ENCODE results near the gene CD81. TPM values are rescaled to one million over a fixed set of nuclear protein-coding genes. Genes with fewer than 3 reads are reported as not detected.

CD81 gene
- total and polyA plus RNA-seq, 2 experiments from 2014 or later: 88.6 to 290 TPM

DNA sequence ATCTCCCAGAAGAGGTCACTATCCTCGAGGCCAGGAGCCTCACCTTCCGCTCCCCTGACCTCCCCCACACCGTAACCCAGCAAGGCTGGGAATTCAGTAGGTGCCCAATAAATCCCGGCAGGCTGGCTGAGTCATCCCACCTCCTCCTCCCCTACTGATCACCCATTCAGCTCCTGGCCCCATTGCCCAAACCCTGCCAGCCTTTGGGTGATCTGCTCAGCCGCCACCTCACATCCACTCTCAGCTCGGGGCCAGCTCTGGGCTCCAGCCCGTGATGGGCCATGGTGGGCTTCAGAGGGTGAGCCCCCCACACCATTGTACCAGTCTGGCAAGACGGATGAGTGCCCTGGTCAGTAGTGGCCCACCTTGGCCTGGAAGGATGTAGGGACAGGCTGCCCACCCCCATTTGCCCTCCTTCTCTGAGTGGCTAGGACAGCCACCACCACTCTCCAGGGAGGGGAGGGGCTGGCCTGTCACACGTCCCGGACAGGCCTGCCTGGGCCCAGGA, 59.0 kb downstream of the CD81 start:
- no peak overlapping the region for H3K27ac ChIP-seq (ENCODE audit: low read depth)
- no peak overlapping the region for H3K27ac Mint-ChIP-seq
- ATAC-seq (no peak), DNase-seq (ENCODE audit: low spot score) (no peak)
- no peaks in the 10 kb centered on the region for H3K4me1 Mint-ChIP-seq
- H3K9me2 ChIP-seq (ENCODE audit: insufficient read depth): no peaks in the 10 kb centered on the region
- H3F3A ChIP-seq (replicated peaks; ENCODE audit: low read depth): no peaks in the 10 kb centered on the region
- no peaks in the 10 kb centered on the region for H4K20me1 ChIP-seq (replicated peaks; ENCODE audit: insufficient read depth)
- H2AFZ ChIP-seq: no peak overlapping the region
- TF ChIP-seq, protein P1, sequence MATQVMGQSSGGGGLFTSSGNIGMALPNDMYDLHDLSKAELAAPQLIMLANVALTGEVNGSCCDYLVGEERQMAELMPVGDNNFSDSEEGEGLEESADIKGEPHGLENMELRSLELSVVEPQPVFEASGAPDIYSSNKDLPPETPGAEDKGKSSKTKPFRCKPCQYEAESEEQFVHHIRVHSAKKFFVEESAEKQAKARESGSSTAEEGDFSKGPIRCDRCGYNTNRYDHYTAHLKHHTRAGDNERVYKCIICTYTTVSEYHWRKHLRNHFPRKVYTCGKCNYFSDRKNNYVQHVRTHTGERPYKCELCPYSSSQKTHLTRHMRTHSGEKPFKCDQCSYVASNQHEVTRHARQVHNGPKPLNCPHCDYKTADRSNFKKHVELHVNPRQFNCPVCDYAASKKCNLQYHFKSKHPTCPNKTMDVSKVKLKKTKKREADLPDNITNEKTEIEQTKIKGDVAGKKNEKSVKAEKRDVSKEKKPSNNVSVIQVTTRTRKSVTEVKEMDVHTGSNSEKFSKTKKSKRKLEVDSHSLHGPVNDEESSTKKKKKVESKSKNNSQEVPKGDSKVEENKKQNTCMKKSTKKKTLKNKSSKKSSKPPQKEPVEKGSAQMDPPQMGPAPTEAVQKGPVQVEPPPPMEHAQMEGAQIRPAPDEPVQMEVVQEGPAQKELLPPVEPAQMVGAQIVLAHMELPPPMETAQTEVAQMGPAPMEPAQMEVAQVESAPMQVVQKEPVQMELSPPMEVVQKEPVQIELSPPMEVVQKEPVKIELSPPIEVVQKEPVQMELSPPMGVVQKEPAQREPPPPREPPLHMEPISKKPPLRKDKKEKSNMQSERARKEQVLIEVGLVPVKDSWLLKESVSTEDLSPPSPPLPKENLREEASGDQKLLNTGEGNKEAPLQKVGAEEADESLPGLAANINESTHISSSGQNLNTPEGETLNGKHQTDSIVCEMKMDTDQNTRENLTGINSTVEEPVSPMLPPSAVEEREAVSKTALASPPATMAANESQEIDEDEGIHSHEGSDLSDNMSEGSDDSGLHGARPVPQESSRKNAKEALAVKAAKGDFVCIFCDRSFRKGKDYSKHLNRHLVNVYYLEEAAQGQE (IDR thresholded peaks at IDR 0.05; ENCODE audit: unreplicated experiment): no peak
- TF ChIP-seq CTCF (conservative IDR thresholded peaks at IDR 0.05; ENCODE audit: low read depth in 2 of 2) (no peak), CREB1 (CRISPR knock-in tag; IDR thresholded peaks at IDR 0.05; ENCODE audit: low read depth) (no peak), EZH2 (IDR thresholded peaks at IDR 0.05; ENCODE audit: low read depth, unreplicated experiment) (no peak), NANOG (IDR thresholded peaks at IDR 0.05; ENCODE audit: borderline replicate concordance) (no peak), JUNB (IDR thresholded peaks at IDR 0.05; ENCODE audit: unreplicated experiment) (no peak), EZH2phosphoT487 (IDR thresholded peaks at IDR 0.05; ENCODE audit: unreplicated experiment) (no peak), STAT1 (IDR thresholded peaks at IDR 0.05; ENCODE audit: unreplicated experiment) (no peak), ETS1 (IDR thresholded peaks at IDR 0.05) (no peak), POLR2AphosphoS5 (IDR thresholded peaks at IDR 0.05; ENCODE audit: low read depth) (no peak)
- TF ChIP-seq, protein P2, sequence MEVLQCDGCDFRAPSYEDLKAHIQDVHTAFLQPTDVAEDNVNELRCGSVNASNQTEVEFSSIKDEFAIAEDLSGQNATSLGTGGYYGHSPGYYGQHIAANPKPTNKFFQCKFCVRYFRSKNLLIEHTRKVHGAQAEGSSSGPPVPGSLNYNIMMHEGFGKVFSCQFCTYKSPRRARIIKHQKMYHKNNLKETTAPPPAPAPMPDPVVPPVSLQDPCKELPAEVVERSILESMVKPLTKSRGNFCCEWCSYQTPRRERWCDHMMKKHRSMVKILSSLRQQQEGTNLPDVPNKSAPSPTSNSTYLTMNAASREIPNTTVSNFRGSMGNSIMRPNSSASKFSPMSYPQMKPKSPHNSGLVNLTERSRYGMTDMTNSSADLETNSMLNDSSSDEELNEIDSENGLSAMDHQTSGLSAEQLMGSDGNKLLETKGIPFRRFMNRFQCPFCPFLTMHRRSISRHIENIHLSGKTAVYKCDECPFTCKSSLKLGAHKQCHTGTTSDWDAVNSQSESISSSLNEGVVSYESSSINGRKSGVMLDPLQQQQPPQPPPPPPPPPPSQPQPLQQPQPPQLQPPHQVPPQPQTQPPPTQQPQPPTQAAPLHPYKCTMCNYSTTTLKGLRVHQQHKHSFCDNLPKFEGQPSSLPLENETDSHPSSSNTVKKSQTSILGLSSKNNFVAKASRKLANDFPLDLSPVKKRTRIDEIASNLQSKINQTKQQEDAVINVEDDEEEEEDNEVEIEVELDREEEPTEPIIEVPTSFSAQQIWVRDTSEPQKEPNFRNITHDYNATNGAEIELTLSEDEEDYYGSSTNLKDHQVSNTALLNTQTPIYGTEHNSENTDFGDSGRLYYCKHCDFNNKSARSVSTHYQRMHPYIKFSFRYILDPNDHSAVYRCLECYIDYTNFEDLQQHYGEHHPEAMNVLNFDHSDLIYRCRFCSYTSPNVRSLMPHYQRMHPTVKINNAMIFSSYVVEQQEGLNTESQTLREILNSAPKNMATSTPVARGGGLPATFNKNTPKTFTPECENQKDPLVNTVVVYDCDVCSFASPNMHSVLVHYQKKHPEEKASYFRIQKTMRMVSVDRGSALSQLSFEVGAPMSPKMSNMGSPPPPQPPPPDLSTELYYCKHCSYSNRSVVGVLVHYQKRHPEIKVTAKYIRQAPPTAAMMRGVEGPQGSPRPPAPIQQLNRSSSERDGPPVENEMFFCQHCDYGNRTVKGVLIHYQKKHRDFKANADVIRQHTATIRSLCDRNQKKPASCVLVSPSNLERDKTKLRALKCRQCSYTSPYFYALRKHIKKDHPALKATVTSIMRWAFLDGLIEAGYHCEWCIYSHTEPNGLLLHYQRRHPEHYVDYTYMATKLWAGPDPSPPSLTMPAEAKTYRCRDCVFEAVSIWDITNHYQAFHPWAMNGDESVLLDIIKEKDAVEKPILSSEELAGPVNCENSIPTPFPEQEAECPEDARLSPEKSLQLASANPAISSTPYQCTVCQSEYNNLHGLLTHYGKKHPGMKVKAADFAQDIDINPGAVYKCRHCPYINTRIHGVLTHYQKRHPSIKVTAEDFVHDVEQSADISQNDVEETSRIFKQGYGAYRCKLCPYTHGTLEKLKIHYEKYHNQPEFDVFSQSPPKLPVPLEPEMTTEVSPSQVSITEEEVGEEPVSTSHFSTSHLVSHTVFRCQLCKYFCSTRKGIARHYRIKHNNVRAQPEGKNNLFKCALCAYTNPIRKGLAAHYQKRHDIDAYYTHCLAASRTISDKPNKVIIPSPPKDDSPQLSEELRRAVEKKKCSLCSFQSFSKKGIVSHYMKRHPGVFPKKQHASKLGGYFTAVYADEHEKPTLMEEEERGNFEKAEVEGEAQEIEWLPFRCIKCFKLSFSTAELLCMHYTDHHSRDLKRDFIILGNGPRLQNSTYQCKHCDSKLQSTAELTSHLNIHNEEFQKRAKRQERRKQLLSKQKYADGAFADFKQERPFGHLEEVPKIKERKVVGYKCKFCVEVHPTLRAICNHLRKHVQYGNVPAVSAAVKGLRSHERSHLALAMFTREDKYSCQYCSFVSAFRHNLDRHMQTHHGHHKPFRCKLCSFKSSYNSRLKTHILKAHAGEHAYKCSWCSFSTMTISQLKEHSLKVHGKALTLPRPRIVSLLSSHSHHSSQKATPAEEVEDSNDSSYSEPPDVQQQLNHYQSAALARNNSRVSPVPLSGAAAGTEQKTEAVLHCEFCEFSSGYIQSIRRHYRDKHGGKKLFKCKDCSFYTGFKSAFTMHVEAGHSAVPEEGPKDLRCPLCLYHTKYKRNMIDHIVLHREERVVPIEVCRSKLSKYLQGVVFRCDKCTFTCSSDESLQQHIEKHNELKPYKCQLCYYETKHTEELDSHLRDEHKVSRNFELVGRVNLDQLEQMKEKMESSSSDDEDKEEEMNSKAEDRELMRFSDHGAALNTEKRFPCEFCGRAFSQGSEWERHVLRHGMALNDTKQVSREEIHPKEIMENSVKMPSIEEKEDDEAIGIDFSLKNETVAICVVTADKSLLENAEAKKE (CRISPR knock-in tag; IDR thresholded peaks at IDR 0.05): no peak
- peaks cover 18% of the 10 kb centered on the region for H3K27me3 Mint-ChIP-seq (ENCODE audit: insufficient read depth, low read depth, poor library complexity)
- H3K79me2 ChIP-seq (replicated peaks; ENCODE audit: insufficient read depth): no peaks in the 10 kb centered on the region
- no peaks in the 10 kb centered on the region for H3K9me3 Mint-ChIP-seq
- H3K27me3 ChIP-seq (ENCODE audit: insufficient read depth): peaks cover 6% of the 10 kb centered on the region; the same call in 1 of the 2 replicates
- H3K4me1 ChIP-seq (ENCODE audit: insufficient read depth): no peaks in the 10 kb centered on the region
- no peak overlapping the region for H3K4me3 Mint-ChIP-seq
- H3K4me3 ChIP-seq: no peak overlapping the region
- H3K36me3 ChIP-seq (ENCODE audit: insufficient read depth): no peaks in the 10 kb centered on the region
- no peak overlapping the region for H3K4me2 ChIP-seq
- H3K36me3 Mint-ChIP-seq (ENCODE audit: low read depth): no peaks in the 10 kb centered on the region
